H1 (cell line): Measurements from ENCODE around the gene TMEM147. TPM values are rescaled to one million over a fixed set of nuclear protein-coding genes. Genes with fewer than 3 reads are reported as not detected.

Experiments used
- CTCF ChIA-PET: fragments of 300-600 bp; sonication (Branson Sonifier 250); formaldehyde crosslinking; loops from one replicate; lab custom pipeline; 2021; ENCODE audit not compliant: partially characterized antibody; lab: Charles Lee
- POLR2A ChIA-PET: fragments of 300-600 bp; sonication (Branson Sonifier 250); formaldehyde crosslinking; loops from one replicate; lab custom pipeline; 2021; ENCODE audit warnings: inconsistent platforms; ENCODE audit not compliant: partially characterized antibody; lab: Charles Lee
- DNase-seq, 2 experiments: peaks; one replicate each; pipeline versions ENCODE4 v3.0.0 to v3.0.0-alpha.2; 2010 to 2022; ENCODE audit warnings: low spot score in 2 of 2, low read depth in 1 of 2, mixed read lengths in 1 of 2
- FAIRE-seq: peaks from 2 replicates; lab custom pipeline; 2011; peaks lifted over from hg19 to GRCh38; lab: Jason Lieb, UNC
- H2AFZ ChIP-seq: 2 replicates; pipeline ENCODE4 v1.8.1; 2012; ENCODE audit warnings: low read length, inconsistent platforms
- H2AK5ac ChIP-seq: 2 replicates; pipeline ENCODE4 v1.6.1; 2013; ENCODE audit warnings: low read depth, low read length
- H2BK120ac ChIP-seq: replicated peaks from 2 replicates; pipeline ENCODE3; 2013; ENCODE audit warnings: low read depth, low read length, inconsistent platforms
- H2BK12ac ChIP-seq: 2 replicates; pipeline ENCODE4 v1.6.1; 2013; ENCODE audit warnings: low read depth, low read length
- H2BK15ac ChIP-seq: 2 replicates; pipeline ENCODE4 v1.6.1; 2013; ENCODE audit warnings: low read length
- H2BK20ac ChIP-seq: 2 replicates; pipeline ENCODE4 v1.6.1; 2013; ENCODE audit warnings: low read length
- H2BK5ac ChIP-seq: 2 replicates; pipeline ENCODE4 v1.6.1; 2013; ENCODE audit warnings: low read depth, low read length
- H3K14ac ChIP-seq: 2 replicates; pipeline ENCODE4 v1.6.1; 2013; ENCODE audit warnings: inconsistent platforms; ENCODE audit not compliant: insufficient read length
- H3K18ac ChIP-seq: 2 replicates; pipeline ENCODE4 v1.6.1; 2013; ENCODE audit warnings: low read length; ENCODE audit errors: extremely low read depth
- H3K23ac ChIP-seq: 2 replicates; pipeline ENCODE4 v1.6.1; 2013; ENCODE audit warnings: inconsistent platforms; ENCODE audit not compliant: insufficient read length
- H3K23me2 ChIP-seq: 2 replicates; pipeline ENCODE4 v1.6.1; 2013; ENCODE audit warnings: low read depth, low read length
- H3K27ac ChIP-seq: 2 replicates; pipeline ENCODE4 v1.6.1; 2011; ENCODE audit warnings: low read depth, low read length, inconsistent platforms
- H3K27me3 ChIP-seq, 4 experiments: replicated peaks in 1 of 4; 1 replicate in 1 of 4; 2 replicates in 3 of 4; pipeline versions ENCODE4 v1.6.1 to v1.8.1; 2011 to 2013; ENCODE audit warnings: low read length in 3 of 4, mild to moderate bottlenecking in 3 of 4, inconsistent platforms in 2 of 4, mixed read lengths in 2 of 4, moderate library complexity in 1 of 4; ENCODE audit not compliant: control insufficient read depth in 3 of 4, insufficient read depth in 3 of 4; ENCODE audit errors: extremely low read depth in 1 of 4
- H3K36me3 ChIP-seq, 4 experiments: 2 replicates each; pipeline versions ENCODE4 v1.6.1 to v1.8.1; 2011 to 2013; ENCODE audit warnings: mild to moderate bottlenecking in 4 of 4, low read length in 3 of 4, moderate library complexity in 2 of 4, control low read depth in 1 of 4, inconsistent platforms in 1 of 4; ENCODE audit not compliant: insufficient read depth in 4 of 4, control insufficient read depth in 2 of 4
- H3K4ac ChIP-seq: replicated peaks from 2 replicates; pipeline ENCODE3; 2013; ENCODE audit warnings: low read length, low read depth, mixed read lengths, inconsistent platforms; ENCODE audit not compliant: insufficient read length
- H3K4me1 ChIP-seq, 4 experiments: replicated peaks in 1 of 4; 1 replicate in 1 of 4; 2 replicates in 3 of 4; pipeline versions ENCODE4 v1.6.1 to v1.8.1; 2011 to 2013; ENCODE audit warnings: low read length in 3 of 4, inconsistent platforms in 2 of 4, mixed read lengths in 1 of 4; ENCODE audit not compliant: insufficient read depth in 4 of 4, control insufficient read depth in 3 of 4
- H3K4me2 ChIP-seq, 2 experiments: 2 replicates each; pipeline versions ENCODE4 v1.6.1 to v1.8.1; 2011 to 2013; ENCODE audit warnings: low read depth in 2 of 2, low read length in 2 of 2, control low read depth in 1 of 2, inconsistent platforms in 1 of 2, mild to moderate bottlenecking in 1 of 2; ENCODE audit not compliant: insufficient read depth in 1 of 2
- H3K4me3 ChIP-seq, 4 experiments: fragments of 200-600, 300-600 bp in 1 of 4; sonication (generic), shearing (Covaris generic), sonication (Bioruptor Twin) in 1 of 4; 2 replicates each; pipeline versions ENCODE4 v1.5.1 to v1.8.1; 2011 to 2016; ENCODE audit warnings: low read length in 4 of 4, low read depth in 3 of 4, control low read depth in 2 of 4, inconsistent platforms in 2 of 4, mild to moderate bottlenecking in 2 of 4, mixed read lengths in 1 of 4, moderate library complexity in 1 of 4; ENCODE audit not compliant: insufficient read depth in 2 of 4; ENCODE audit errors: extremely low read depth in 1 of 4
- H3K56ac ChIP-seq: replicated peaks from 2 replicates; pipeline ENCODE3; 2013; ENCODE audit warnings: low read depth, mild to moderate bottlenecking, mixed read lengths, low read length, inconsistent platforms; ENCODE audit not compliant: insufficient read length
- H3K79me1 ChIP-seq: 2 replicates; pipeline ENCODE4 v1.6.1; 2013; ENCODE audit warnings: low read depth, low read length, control low read depth
- H3K79me2 ChIP-seq, 2 experiments: 2 replicates each; pipeline versions ENCODE4 v1.6.1 to v1.8.1; 2012 to 2013; ENCODE audit warnings: low read length in 2 of 2, mild to moderate bottlenecking in 2 of 2, inconsistent platforms in 1 of 2; ENCODE audit not compliant: insufficient read depth in 2 of 2, control insufficient read depth in 1 of 2
- H3K9ac ChIP-seq, 4 experiments: replicated peaks in 1 of 4; 1 replicate in 1 of 4; 2 replicates in 3 of 4; pipeline versions ENCODE4 v1.6.1 to v1.8.1; 2011 to 2013; ENCODE audit warnings: low read depth in 3 of 4, low read length in 3 of 4, control low read depth in 2 of 4, mild to moderate bottlenecking in 2 of 4, moderate library complexity in 2 of 4, inconsistent platforms in 1 of 4; ENCODE audit errors: extremely low read depth in 1 of 4
- H3K9me3 ChIP-seq, 2 experiments: 2 replicates each; pipeline versions ENCODE4 v1.6.1 to v1.8.1; 2012 to 2013; ENCODE audit warnings: mild to moderate bottlenecking in 2 of 2, moderate library complexity in 2 of 2, control low read depth in 1 of 2, inconsistent platforms in 1 of 2, low read depth in 1 of 2, low read length in 1 of 2, mixed read lengths in 1 of 2; ENCODE audit not compliant: insufficient read depth in 2 of 2
- H4K20me1 ChIP-seq, 2 experiments: replicated peaks in 1 of 2; 2 replicates each; pipeline versions ENCODE3 to v1.8.1; 2011 to 2013; ENCODE audit warnings: inconsistent platforms in 2 of 2, low read length in 2 of 2, mild to moderate bottlenecking in 1 of 2; ENCODE audit not compliant: insufficient read depth in 2 of 2, control insufficient read depth in 1 of 2
- H4K5ac ChIP-seq: 2 replicates; pipeline ENCODE4 v1.6.1; 2013; ENCODE audit warnings: low read length, low read depth, mixed read lengths, inconsistent platforms; ENCODE audit not compliant: insufficient read length
- H4K8ac ChIP-seq: 2 replicates; pipeline ENCODE4 v1.8.0; 2013; ENCODE audit warnings: mild to moderate bottlenecking, moderate library complexity, low read length, inconsistent platforms; ENCODE audit not compliant: insufficient read depth; ENCODE audit errors: extremely low read depth
- H4K91ac ChIP-seq: replicated peaks from 2 replicates; pipeline ENCODE3; 2013; ENCODE audit warnings: low read length, mixed read lengths, inconsistent platforms; ENCODE audit not compliant: insufficient read length
- BACH1 ChIP-seq: IDR thresholded peaks from 2 replicates; pipeline ENCODE4 v1.6.1; 2012; ENCODE audit warnings: low read length, improper control_type of control experiment
- CBX5 ChIP-seq: fragments of 300-800, 300-1000 bp; sonication (generic); IDR thresholded peaks from 2 replicates; pipeline ENCODE4 v1.7.1; 2016; ENCODE audit warnings: antibody characterized with exemption, low read length, low read depth
- CBX8 ChIP-seq: fragments of 300-800, 300-1000 bp; sonication (generic); IDR thresholded peaks from 2 replicates; pipeline ENCODE4 v1.7.1; 2016; ENCODE audit warnings: low read depth, low read length, borderline replicate concordance
- CHD1 ChIP-seq: IDR thresholded peaks from 2 replicates; pipeline ENCODE4 v1.6.1; 2012; ENCODE audit warnings: low read depth, low read length, improper control_type of control experiment
- CREB1 ChIP-seq: IDR thresholded peaks from 2 replicates; pipeline ENCODE4 v1.6.1; 2012; ENCODE audit warnings: inconsistent platforms
- HDAC2 ChIP-seq, 2 experiments: fragments of 300-600 bp in 1 of 2; sonication (generic) in 1 of 2; IDR thresholded peaks; 2 replicates each; pipeline ENCODE4 v1.6.1; 2011 to 2012; ENCODE audit warnings: low read depth in 2 of 2, low read length in 2 of 2, mild to moderate bottlenecking in 2 of 2, moderate library complexity in 2 of 2, borderline replicate concordance in 1 of 2, inconsistent platforms in 1 of 2
- RXRA ChIP-seq: IDR thresholded peaks from 2 replicates; pipeline ENCODE4 v1.6.1; 2011; ENCODE audit warnings: low read depth, mild to moderate bottlenecking, low read length, moderate library complexity; ENCODE audit not compliant: insufficient read depth
- SIN3A ChIP-seq, 2 experiments: IDR thresholded peaks in 1 of 2; conservative IDR thresholded peaks in 1 of 2; 2 replicates each; pipeline ENCODE4 v1.6.1; 2011 to 2012; ENCODE audit warnings: low read length in 2 of 2, improper control_type of control experiment in 1 of 2, low read depth in 1 of 2, mild to moderate bottlenecking in 1 of 2
- SRF ChIP-seq: IDR thresholded peaks from 2 replicates; pipeline ENCODE4 v1.6.1; 2011; ENCODE audit warnings: mild to moderate bottlenecking, low read depth, low read length, moderate library complexity
- TCF12 ChIP-seq: IDR thresholded peaks from 2 replicates; pipeline ENCODE4 v1.6.1; 2011; ENCODE audit warnings: low read depth, mild to moderate bottlenecking, low read length
- ZNF274 ChIP-seq: IDR thresholded peaks from 2 replicates; pipeline ENCODE4 v1.7.0; 2012; ENCODE audit warnings: low read length, borderline replicate concordance; ENCODE audit errors: extremely low read depth
- WGBS, 2 experiments: shearing (Covaris generic) in 1 of 2; methylation state at CpG; one replicate each; pipeline versions ENCODE4 v1.1.6 to v1.1.7; 2013 to 2015; ENCODE audit warnings: low lambda C conversion rate in 2 of 2, mixed read lengths in 2 of 2, inconsistent platforms in 1 of 2, low coverage in 1 of 2, missing lambda C conversion rate in 1 of 2; ENCODE audit not compliant: insufficient replicate concordance in 2 of 2, insufficient coverage in 1 of 2, insufficient read length in 1 of 2; ENCODE audit errors: extremely low coverage in 1 of 2, missing lambda C conversion rate in 1 of 2; 5-methylcytosine and 5-hydroxymethylcytosine counted together
- polyA plus RNA-seq, 7 experiments: library from polyadenylated mRNA; depleted of rRNA in 3 of 7; stranded (reverse) in 5 of 7; unstranded in 2 of 7; fragments of >200 nt in 5 of 7; fragments of 200-250 nt in 2 of 7; gene quantifications; 1 replicate in 5 of 7; 2 replicates in 1 of 7; 4 replicates in 1 of 7; pipeline versions ENCODE4 v1.2.1 to v1.2.3, GENCODE V29; 2011 to 2013; ENCODE audit warnings: missing spikeins in 2 of 7, mixed read lengths in 2 of 7
- total RNA-seq: library from RNA; stranded (reverse); fragmentation: NEBNext Ultra II Directional; extraction: Animal tissue kit (Norgen Biotek cat#: 25700); gene quantifications from 2 replicates; pipeline ENCODE4 v1.2.1, GENCODE V29; 2021
- TF ChIP-seq, protein P1 (sequence below): IDR thresholded peaks from 2 replicates; pipeline ENCODE4 v1.6.1; 2012; ENCODE audit warnings: low read length, inconsistent platforms

Gene TMEM147
- total and polyA plus RNA-seq, 2 of the 8 experiments (the other 6 are each of a cell fraction or from before 2014, with no cell fraction given), result 159 to 418 TPM

DNA sequence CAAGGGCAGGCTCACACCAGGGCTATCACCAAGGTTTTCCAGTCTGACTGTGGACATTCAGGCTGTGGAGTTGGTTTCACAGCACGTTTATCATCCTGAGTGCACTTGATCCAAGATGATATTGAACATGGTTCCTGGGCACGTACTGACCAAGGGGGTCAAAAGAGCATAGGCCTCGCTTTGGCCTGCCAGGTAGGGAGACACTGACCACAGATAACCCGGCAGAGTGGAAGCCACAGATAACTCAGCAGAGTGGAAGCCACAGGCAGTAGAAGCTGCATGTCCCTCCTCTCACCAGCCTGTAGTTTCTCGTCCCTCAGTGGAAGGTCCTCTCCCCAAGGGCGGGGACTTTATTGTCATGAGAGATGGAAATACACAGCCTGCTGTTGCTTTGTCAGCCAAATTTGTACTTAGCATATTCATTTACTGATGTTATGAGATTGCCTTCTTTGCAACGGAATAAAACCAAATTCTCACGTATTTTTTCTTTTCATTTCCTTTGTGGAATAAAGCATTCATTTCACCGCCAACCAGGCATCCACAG, 46.4 kb upstream of the TMEM147 start:
- H3K9me3 ChIP-seq, result no peaks in the 10 kb centered on the region
- no peak overlapping the region for H4K8ac ChIP-seq
- no peak overlapping the region for H3K14ac ChIP-seq
- H2AFZ ChIP-seq, result no peak overlapping the region
- H3K27ac ChIP-seq, result no peak overlapping the region
- no peak overlapping the region for H4K5ac ChIP-seq
- WGBS, 2 experiments, result 87% methylated on average over 9 of the region's 9 CpGs; no CpG with 5 or more reads in 1 of the 2 experiments
- H3K4me1 ChIP-seq, result peaks cover 0 to 5% (median 3%) of the 10 kb centered on the region in 4 experiments; a peak in 3 of 7 replicates
- H2BK5ac ChIP-seq, result no peak overlapping the region
- H2BK12ac ChIP-seq, result no peak overlapping the region
- no peaks in the 10 kb centered on the region for H3K23me2 ChIP-seq
- no peak overlapping the region for H3K56ac ChIP-seq
- no peak overlapping the region for H2BK20ac ChIP-seq
- H2BK120ac ChIP-seq, result no peak overlapping the region
- no peak for DNase-seq
- H3K4me3 ChIP-seq, result no peak overlapping the region
- no peaks in the 10 kb centered on the region for H3K79me1 ChIP-seq
- POLR2A ChIA-PET, result interaction anchor here (1.8 kb wide), 1 partner anchor 18 kb away, joined by 5 read pairs; no protein-coding TSS in a partner anchor
- H4K91ac ChIP-seq, result no peak overlapping the region
- no peak overlapping the region for H3K4ac ChIP-seq
- CTCF ChIA-PET, result interaction anchor here (0.6 kb wide), 1 partner anchor 19 kb away, joined by 3 read pairs; no protein-coding TSS in a partner anchor
- no peak overlapping the region for H3K4me2 ChIP-seq
- H3K36me3 ChIP-seq, result peaks cover 11 to 49% (median 34%) of the 10 kb centered on the region in 4 experiments
- H3K9ac ChIP-seq, result no peak overlapping the region
- no peak overlapping the region for H3K23ac ChIP-seq
- H4K20me1 ChIP-seq, result peaks cover 2 to 14% of the 10 kb centered on the region in 2 experiments
- no peak overlapping the region for H3K18ac ChIP-seq
- no peak overlapping the region for H2BK15ac ChIP-seq
- no peak for FAIRE-seq
- no peak overlapping the region for H2AK5ac ChIP-seq
- H3K79me2 ChIP-seq, result no peaks in the 10 kb centered on the region
- no peaks in the 10 kb centered on the region for H3K27me3 ChIP-seq
- TF ChIP-seq SRF, result no peak
- no peak for TF ChIP-seq BACH1
- no peak for TF ChIP-seq CREB1
- no peak for TF ChIP-seq HDAC2 (IDR thresholded peaks at IDR 0.05; ENCODE audit: borderline replicate concordance in 1 of 2, low read depth in 2 of 2, low read length in 2 of 2)
- no peak for TF ChIP-seq CBX8
- no peak for TF ChIP-seq SIN3A (conservative IDR thresholded peaks at IDR 0.05 in 1 of 2, IDR thresholded peaks at IDR 0.05 in 1 of 2; ENCODE audit: low read depth in 1 of 2, low read length in 2 of 2)
- no peak for TF ChIP-seq CHD1
- TF ChIP-seq RXRA, result no peak
- no peak for TF ChIP-seq ZNF274
- TF ChIP-seq CBX5, result no peak
- TF ChIP-seq, protein P1, sequence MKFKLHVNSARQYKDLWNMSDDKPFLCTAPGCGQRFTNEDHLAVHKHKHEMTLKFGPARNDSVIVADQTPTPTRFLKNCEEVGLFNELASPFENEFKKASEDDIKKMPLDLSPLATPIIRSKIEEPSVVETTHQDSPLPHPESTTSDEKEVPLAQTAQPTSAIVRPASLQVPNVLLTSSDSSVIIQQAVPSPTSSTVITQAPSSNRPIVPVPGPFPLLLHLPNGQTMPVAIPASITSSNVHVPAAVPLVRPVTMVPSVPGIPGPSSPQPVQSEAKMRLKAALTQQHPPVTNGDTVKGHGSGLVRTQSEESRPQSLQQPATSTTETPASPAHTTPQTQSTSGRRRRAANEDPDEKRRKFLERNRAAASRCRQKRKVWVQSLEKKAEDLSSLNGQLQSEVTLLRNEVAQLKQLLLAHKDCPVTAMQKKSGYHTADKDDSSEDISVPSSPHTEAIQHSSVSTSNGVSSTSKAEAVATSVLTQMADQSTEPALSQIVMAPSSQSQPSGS, result no peak
- no peak for TF ChIP-seq TCF12
